Mesendoderm (in vitro differentiated cells): ENCODE data around the gene ACKR2.

ENCODE experiments used
- DNase-seq: peaks from one replicate; pipeline ENCODE4 v3.0.0; 2013
- H2AK5ac ChIP-seq: 2 replicates; pipeline ENCODE4 v1.6.1; 2013; ENCODE audit warnings: low read length, inconsistent platforms
- H2BK120ac ChIP-seq: 2 replicates; pipeline ENCODE4 v1.6.1; 2013; ENCODE audit warnings: low read depth, mild to moderate bottlenecking, low read length, moderate library complexity, mixed read lengths
- H2BK15ac ChIP-seq: replicated peaks from 2 replicates; pipeline ENCODE4 v1.6.1; 2013; ENCODE audit warnings: low read depth, mild to moderate bottlenecking, moderate library complexity
- H2BK5ac ChIP-seq: 2 replicates; pipeline ENCODE4 v1.6.1; 2013; ENCODE audit warnings: low read length, inconsistent platforms
- H3K18ac ChIP-seq: 2 replicates; pipeline ENCODE4 v1.6.1; 2013; ENCODE audit warnings: mild to moderate bottlenecking, low read length, mixed read lengths
- H3K23ac ChIP-seq: one replicate; pipeline ENCODE4 v1.6.1; 2013; ENCODE audit warnings: low read length
- H3K27ac ChIP-seq: 2 replicates; pipeline ENCODE4 v1.5.1; 2013; ENCODE audit warnings: low read depth, mild to moderate bottlenecking, inconsistent platforms, low read length, moderate library complexity
- H3K27me3 ChIP-seq: 2 replicates; pipeline ENCODE4 v1.6.1; 2013; ENCODE audit warnings: low read length, control low read depth, mild to moderate bottlenecking, inconsistent platforms; ENCODE audit not compliant: insufficient read depth, poor library complexity
- H3K36me3 ChIP-seq: 2 replicates; pipeline ENCODE4 v1.6.1; 2013; ENCODE audit warnings: low read length, inconsistent platforms; ENCODE audit not compliant: control insufficient read depth, insufficient read depth
- H3K4ac ChIP-seq: one replicate; pipeline ENCODE4 v1.6.1; 2013; ENCODE audit warnings: low read depth, mild to moderate bottlenecking, low read length, moderate library complexity
- H3K4me1 ChIP-seq: 2 replicates; pipeline ENCODE4 v1.6.1; 2013; ENCODE audit warnings: low read depth, low read length, inconsistent platforms; ENCODE audit not compliant: control insufficient read depth
- H3K4me2 ChIP-seq: 2 replicates; pipeline ENCODE4 v1.6.1; 2013; ENCODE audit warnings: low read length
- H3K4me3 ChIP-seq: 2 replicates; pipeline ENCODE4 v1.5.1; 2013; ENCODE audit warnings: mild to moderate bottlenecking, low read length
- H3K56ac ChIP-seq: one replicate; pipeline ENCODE4 v1.6.1; 2013; ENCODE audit warnings: low read length
- H3K79me1 ChIP-seq: 2 replicates; pipeline ENCODE4 v1.6.1; 2013; ENCODE audit warnings: low read length, inconsistent platforms
- H3K79me2 ChIP-seq: 2 replicates; pipeline ENCODE4 v1.6.1; 2013; ENCODE audit warnings: mild to moderate bottlenecking, low read length; ENCODE audit not compliant: control insufficient read depth, insufficient read depth
- H3K9ac ChIP-seq: 2 replicates; pipeline ENCODE4 v1.6.1; 2013; ENCODE audit warnings: low read length, inconsistent platforms
- H4K5ac ChIP-seq: one replicate; pipeline ENCODE4 v1.6.1; 2013; ENCODE audit warnings: low read length
- H4K8ac ChIP-seq: one replicate; pipeline ENCODE4 v1.6.1; 2013; ENCODE audit warnings: low read depth, mild to moderate bottlenecking, control low read depth, low read length, moderate library complexity
- WGBS: extraction: QIAGEN DNeasy Blood & Tissue Kit; methylation state at CpG from one replicate; pipeline ENCODE4 v1.1.7; 2013; ENCODE audit warnings: low lambda C conversion rate, missing lambda C conversion rate; ENCODE audit not compliant: insufficient coverage; ENCODE audit errors: extremely low coverage; 5-methylcytosine and 5-hydroxymethylcytosine counted together

The ACKR2 gene

DNA sequence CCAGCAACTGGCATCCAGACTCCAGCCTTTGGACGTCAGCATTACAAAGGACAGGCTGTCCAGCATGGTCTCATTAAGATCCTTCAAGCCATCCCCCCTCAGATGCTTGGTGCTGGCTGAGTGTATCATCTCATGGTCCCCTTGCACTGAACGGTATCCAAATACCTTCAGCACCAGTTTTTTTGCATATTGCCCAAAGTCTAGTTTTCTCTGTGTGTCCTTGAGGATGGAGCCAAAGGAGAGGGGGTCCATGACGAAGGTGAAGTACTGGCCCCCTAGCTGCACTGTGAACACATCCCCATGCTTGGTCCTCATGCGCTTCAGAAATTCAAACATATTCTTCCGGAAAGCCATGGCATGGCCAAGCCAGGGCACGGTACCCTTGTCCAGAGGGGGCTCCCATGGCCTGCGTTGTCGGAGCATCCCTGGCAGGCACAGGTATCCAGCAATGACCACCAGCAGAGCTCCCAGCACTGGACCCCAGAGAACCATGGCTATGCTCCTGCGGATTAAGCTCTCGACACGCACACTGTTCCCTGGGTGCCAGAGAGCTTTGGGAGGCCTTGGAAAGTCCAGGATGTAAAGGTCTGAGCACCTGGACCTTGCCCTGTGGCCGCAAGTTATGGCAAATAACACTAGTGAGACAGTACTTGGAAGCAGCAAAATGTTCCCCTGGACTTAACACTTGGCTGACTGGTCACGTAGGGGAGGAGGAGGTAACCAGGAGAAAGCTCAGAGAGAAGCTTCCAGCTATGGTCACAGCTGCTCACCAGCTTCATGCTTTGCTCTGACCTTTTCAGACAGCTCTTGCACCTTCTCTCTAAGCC lies 66.3 kb downstream of the ACKR2 start, which contains the start of gene CYP8B1:
Gene CYP8B1, minus strand, starts transcription at position 555 of the 827 bp plus-strand sequence. Its CDS starts 63 bp downstream, at position 492.
- DNase-seq = no peak
- Histone ChIP-seq H3K79me1 (no peaks in the 10 kb centered on the region), H3K27me3 (no peaks in the 10 kb centered on the region), H3K56ac (no peak within 1 kb of the TSS), H3K36me3 (no peaks in the 10 kb centered on the region), H3K4me3 (no peak within 1 kb of the TSS), H2AK5ac (no peak within 1 kb of the TSS), H3K9ac (no peak within 1 kb of the TSS), H4K8ac (no peak within 1 kb of the TSS), H3K4me1 (no peaks in the 10 kb centered on the region), H3K27ac (no peak within 1 kb of the TSS), H2BK120ac (no peak within 1 kb of the TSS), H3K18ac (no peak within 1 kb of the TSS), H2BK15ac (no peak within 1 kb of the TSS), H3K79me2 (no peaks in the 10 kb centered on the region), H2BK5ac (no peak within 1 kb of the TSS), H3K4ac (no peak within 1 kb of the TSS), H3K4me2 (no peak within 1 kb of the TSS), H3K23ac (no peak within 1 kb of the TSS), H4K5ac (no peak within 1 kb of the TSS)
- no CpG with 5 or more reads among the region's 13 CpGs for WGBS

DNA sequence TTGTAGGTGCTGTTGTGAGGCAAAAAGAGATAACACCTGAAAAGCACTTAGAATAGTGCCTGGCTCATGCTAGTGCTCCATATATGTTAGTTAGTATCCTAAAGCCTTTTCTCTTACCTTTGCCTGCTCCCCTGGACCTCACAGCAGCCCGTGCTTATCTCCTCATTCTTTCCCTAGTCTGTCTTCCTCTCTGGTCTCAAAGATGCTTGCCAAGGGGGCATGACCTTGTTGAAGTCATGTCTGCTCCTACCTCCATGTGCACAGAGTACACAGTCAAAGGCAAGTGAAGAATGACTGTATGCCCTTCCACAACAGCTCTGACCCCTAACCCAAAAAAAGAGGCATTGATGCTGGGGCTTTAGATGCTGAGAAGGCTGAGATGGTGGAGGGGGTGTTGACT lies 67.2 kb downstream of the ACKR2 start:
- H2BK5ac ChIP-seq = no peak overlapping the region
- no CpG with 5 or more reads among the region's 1 CpG for WGBS
- H3K56ac ChIP-seq = no peak overlapping the region
- H3K18ac ChIP-seq = no peak overlapping the region
- H2AK5ac ChIP-seq = no peak overlapping the region
- H4K8ac ChIP-seq = no peak overlapping the region
- H3K36me3 ChIP-seq = no peaks in the 10 kb centered on the region
- no peak overlapping the region for H2BK120ac ChIP-seq
- no peak overlapping the region for H3K4ac ChIP-seq
- H2BK15ac ChIP-seq = no peak overlapping the region
- no peaks in the 10 kb centered on the region for H3K27me3 ChIP-seq
- H3K4me2 ChIP-seq = no peak overlapping the region
- no peaks in the 10 kb centered on the region for H3K4me1 ChIP-seq
- H3K9ac ChIP-seq = no peak overlapping the region
- H3K79me2 ChIP-seq = no peaks in the 10 kb centered on the region
- no peak overlapping the region for H3K27ac ChIP-seq
- DNase-seq = no peak
- no peak overlapping the region for H3K4me3 ChIP-seq
- no peaks in the 10 kb centered on the region for H3K79me1 ChIP-seq
- H4K5ac ChIP-seq = no peak overlapping the region
- no peak overlapping the region for H3K23ac ChIP-seq

DNA sequence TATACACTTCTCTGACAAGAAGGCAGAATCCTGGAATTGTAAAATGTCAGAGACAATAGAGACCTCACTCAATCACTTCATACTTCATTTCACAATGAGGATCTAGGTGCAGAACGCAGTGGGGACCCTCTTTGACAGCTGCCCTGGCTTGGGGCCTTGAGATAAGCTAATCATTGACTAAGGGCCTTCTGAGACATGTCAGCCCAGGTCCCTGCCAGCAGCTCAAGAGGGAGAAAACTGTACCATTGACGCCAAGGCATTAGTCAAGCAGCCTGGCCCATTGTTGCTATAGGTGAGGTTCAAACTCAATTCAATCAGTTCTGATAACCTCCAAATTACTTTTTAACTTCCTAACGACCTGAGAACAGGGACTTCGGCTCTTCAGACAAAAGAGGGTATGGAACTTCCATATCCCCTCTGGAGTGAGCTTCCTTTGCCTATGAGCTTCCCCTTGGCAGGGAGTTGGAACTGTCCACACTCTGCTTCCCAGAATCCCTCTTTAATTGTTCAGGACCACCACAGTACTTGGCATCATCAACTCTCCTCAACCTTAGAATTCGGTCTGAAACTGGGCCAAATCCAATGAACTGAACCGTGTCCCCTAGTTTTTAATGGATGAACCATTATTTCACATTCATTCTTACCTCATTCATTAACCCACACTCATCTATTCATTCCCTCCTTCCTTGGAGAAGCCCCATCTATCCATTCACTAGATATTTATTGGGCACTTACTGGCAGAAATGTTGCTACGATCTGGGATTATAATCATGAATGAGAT lies 67.9 kb downstream of the ACKR2 start:
- no peaks in the 10 kb centered on the region for H3K79me2 ChIP-seq
- H3K36me3 ChIP-seq = no peaks in the 10 kb centered on the region
- no peak overlapping the region for H2BK15ac ChIP-seq
- no peak overlapping the region for H4K5ac ChIP-seq
- 100% methylated on average over 1 of the region's 7 CpGs for WGBS
- no peak overlapping the region for H3K9ac ChIP-seq
- H4K8ac ChIP-seq = no peak overlapping the region
- H3K27ac ChIP-seq = no peak overlapping the region
- no peak overlapping the region for H3K4ac ChIP-seq
- no peak overlapping the region for H2AK5ac ChIP-seq
- no peak overlapping the region for H3K56ac ChIP-seq
- H2BK120ac ChIP-seq = no peak overlapping the region
- no peaks in the 10 kb centered on the region for H3K27me3 ChIP-seq
- H3K4me2 ChIP-seq = no peak overlapping the region
- peaks cover 1% of the 10 kb centered on the region for H3K4me1 ChIP-seq
- no peak overlapping the region for H3K18ac ChIP-seq
- no peak overlapping the region for H3K4me3 ChIP-seq
- DNase-seq = no peak
- no peaks in the 10 kb centered on the region for H3K79me1 ChIP-seq
- H3K23ac ChIP-seq = no peak overlapping the region
- no peak overlapping the region for H2BK5ac ChIP-seq

DNA sequence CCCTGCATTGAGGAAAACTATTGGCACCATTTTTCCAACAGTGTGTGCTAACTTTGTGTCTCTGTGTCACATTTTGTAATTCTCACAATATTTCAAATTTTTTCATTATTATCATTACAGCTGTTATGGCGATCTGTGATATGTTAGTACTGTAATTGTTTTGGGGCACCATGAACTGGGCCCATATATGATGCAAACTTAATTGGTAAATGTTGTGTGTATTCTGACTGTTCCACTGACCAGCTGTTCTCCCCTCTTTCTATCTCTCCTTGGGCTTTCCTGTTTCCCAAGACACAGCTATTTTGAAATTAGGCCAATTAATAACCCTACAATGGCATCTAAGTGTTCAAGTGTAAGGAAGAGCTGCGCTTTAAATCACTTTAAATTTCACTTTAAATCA lies 68.6 kb downstream of the ACKR2 start:
- Histone ChIP-seq H3K4me2 (no peak overlapping the region), H2BK5ac (no peak overlapping the region), H3K36me3 (no peaks in the 10 kb centered on the region), H3K27me3 (no peaks in the 10 kb centered on the region), H3K79me1 (no peaks in the 10 kb centered on the region), H2AK5ac (no peak overlapping the region), H3K79me2 (no peaks in the 10 kb centered on the region), H4K5ac (no peak overlapping the region), H3K9ac (no peak overlapping the region), H3K18ac (no peak overlapping the region), H3K56ac (no peak overlapping the region), H3K27ac (no peak overlapping the region), H4K8ac (no peak overlapping the region), H3K4me1 (peaks cover 1% of the 10 kb centered on the region), H2BK120ac (no peak overlapping the region), H3K23ac (no peak overlapping the region), H3K4ac (no peak overlapping the region), H3K4me3 (no peak overlapping the region), H2BK15ac (no peak overlapping the region)
- WGBS = no CpG with 5 or more reads among the region's 2 CpGs
- DNase-seq = no peak

DNA sequence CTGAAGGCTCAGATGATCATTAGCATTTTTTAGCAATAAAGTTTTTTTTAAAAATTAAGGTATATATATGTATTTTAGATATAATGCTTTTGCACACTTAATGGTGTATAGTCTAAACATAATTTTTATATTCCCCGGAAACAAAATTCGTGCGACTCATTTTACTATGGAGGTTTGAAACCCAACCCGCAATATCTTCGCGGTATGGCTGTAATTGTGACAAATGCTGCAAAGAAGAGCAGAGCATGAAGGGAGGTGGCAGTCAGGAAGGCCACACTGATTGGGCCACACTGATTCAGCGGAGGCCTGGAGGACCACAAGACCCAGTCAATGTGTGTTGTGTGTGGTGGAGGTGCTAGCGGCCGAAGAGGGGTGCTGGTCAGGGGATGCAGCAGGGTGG lies 70.9 kb downstream of the ACKR2 start:
- H2BK5ac ChIP-seq = no peak overlapping the region
- no peak for DNase-seq
- peak overlapping the region; percentile 81 for H3K9ac ChIP-seq
- H4K5ac ChIP-seq = no peak overlapping the region
- no peaks in the 10 kb centered on the region for H3K79me2 ChIP-seq
- no peak overlapping the region for H3K18ac ChIP-seq
- WGBS = no CpG with 5 or more reads among the region's 9 CpGs
- H3K4me2 ChIP-seq = no peak overlapping the region
- no peak overlapping the region for H3K23ac ChIP-seq
- H3K27ac ChIP-seq = no peak overlapping the region
- H3K79me1 ChIP-seq = no peaks in the 10 kb centered on the region
- no peak overlapping the region for H2AK5ac ChIP-seq
- H3K4ac ChIP-seq = no peak overlapping the region
- H3K4me3 ChIP-seq = no peak overlapping the region
- peaks cover 7% of the 10 kb centered on the region for H3K4me1 ChIP-seq
- H2BK120ac ChIP-seq = no peak overlapping the region
- peak overlapping the region; percentile 83 for H3K56ac ChIP-seq
- no peak overlapping the region for H2BK15ac ChIP-seq
- H4K8ac ChIP-seq = no peak overlapping the region
- no peaks in the 10 kb centered on the region for H3K36me3 ChIP-seq
- no peaks in the 10 kb centered on the region for H3K27me3 ChIP-seq
